ENCODE results near the gene KBTBD3.
"Not testable (repeated sequence)": the region's sequence is repeated elsewhere in the genome, so short reads cannot be mapped to it uniquely, and the experiment has no call there.

Gene KBTBD3

DNA sequence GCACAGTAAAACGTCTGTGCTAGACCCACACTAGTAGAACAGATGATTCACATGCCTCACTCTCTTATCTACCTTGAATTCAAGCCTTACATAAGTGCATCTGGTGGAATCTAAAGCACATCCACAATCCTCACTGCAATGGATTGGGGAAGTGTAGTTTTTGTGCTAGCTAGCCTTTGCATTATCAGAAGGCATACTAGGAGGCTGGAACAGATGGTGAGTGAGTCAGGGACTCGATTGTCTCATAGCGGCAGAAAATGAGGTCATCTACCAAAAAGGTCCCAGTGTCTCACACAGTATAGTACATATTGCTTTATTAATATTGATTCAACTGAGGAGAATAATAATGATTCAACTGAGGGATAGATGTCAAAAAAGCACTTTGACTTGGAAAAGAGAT, 64.4 kb downstream of the KBTBD3 start:
- TF ChIP-seq Cebpa-rat (IDR thresholded peaks at IDR 0.05): no peak
- Histone ChIP-seq H4K20me1 (peaks cover 62% of the 10 kb centered on the region), H3K4me3 (no peak overlapping the region), H3K4me1 (peaks cover 21% of the 10 kb centered on the region; the same call in 1 of the 2 replicates), H3K4me2 (no peak overlapping the region), H3K9ac (no peak overlapping the region), H3K27ac (no peak overlapping the region), H3K9me3 (no peaks in the 10 kb centered on the region), H3K36me3 (peaks cover 45% of the 10 kb centered on the region), H3K27me3 (no peaks in the 10 kb centered on the region)

DNA sequence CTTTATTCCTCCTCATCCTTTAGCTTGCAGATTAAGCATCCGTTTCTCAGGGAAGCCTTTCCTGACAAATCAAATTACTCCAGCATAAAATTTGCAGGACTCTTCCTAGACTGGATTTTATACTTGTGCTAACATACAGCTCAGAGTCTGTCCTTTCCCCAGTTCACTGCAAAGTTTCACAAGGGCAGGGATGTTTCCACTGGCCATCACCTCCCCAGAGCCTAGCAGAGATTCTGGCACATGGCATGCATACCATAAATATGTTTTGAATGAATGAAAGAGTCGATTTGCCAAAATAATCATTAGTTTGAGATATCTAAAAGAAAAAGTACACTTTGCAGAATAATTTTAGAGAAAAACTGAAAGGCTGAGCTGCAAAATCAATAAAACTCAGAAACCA, 65.7 kb downstream of the KBTBD3 start:
- Histone ChIP-seq H3K9me3 (peaks cover 12% of the 10 kb centered on the region), H3K4me1 (peaks cover 18% of the 10 kb centered on the region; the same call in 1 of the 2 replicates), H3K27me3 (no peaks in the 10 kb centered on the region), H3K4me3 (no peak overlapping the region), H3K36me3 (peaks cover 58% of the 10 kb centered on the region), H4K20me1 (peaks cover 53% of the 10 kb centered on the region), H3K27ac (no peak overlapping the region), H3K9ac (no peak overlapping the region), H3K4me2 (no peak overlapping the region)
- TF ChIP-seq Cebpa-rat (IDR thresholded peaks at IDR 0.05): no peak

DNA sequence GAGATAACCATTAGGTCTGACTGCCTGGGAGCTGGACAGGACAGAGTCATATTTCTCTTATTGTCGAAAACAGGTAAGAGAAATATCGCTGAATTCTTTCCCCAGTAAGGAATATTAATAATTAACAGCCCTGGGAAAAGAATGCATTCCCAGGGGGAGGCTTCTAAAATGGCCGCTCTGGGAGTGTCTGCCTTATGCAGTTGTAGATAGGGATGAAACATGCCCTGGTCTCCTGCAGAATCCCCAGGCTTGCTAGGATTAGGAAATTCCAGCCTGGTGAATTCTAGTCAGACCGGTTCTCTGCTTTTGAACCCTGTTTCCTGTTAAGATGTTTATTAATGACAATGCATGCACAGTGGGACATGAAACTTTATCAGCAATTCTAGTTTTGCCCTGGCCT, 74.1 kb downstream of the KBTBD3 start:
- H3K9ac ChIP-seq, H3K4me2 ChIP-seq, H3K27ac ChIP-seq, H3K27me3 ChIP-seq, H3K4me3 ChIP-seq, H4K20me1 ChIP-seq, H3K4me1 ChIP-seq: not testable (repeated sequence)
- H3K36me3 ChIP-seq: peaks cover 36% of the 10 kb centered on the region
- H3K9me3 ChIP-seq: peaks cover 33% of the 10 kb centered on the region

GRCh38 chr11:106001304-106002012, 75.7 kb downstream of the KBTBD3 start:
- Histone ChIP-seq H3K4me3 (no peak overlapping the region), H3K9ac (no peak overlapping the region), H4K20me1 (no peaks in the 10 kb centered on the region), H3K27me3 (no peaks in the 10 kb centered on the region), H3K27ac (no peak overlapping the region), H3K36me3 (peaks cover 23% of the 10 kb centered on the region), H3K4me2 (no peak overlapping the region), H3K9me3 (peaks cover 21% of the 10 kb centered on the region), H3K4me1 (no peaks in the 10 kb centered on the region)
- TF ChIP-seq Cebpa-rat (IDR thresholded peaks at IDR 0.05): no peak

Data from BLaER1 (cell line).